Uterus (tissue), 2 donors: ENCODE results near the gene NEDD4L.

Experiments used
- CTCF ChIP-seq, 4 experiments: fragments of 200-600 bp in 2 of 4; fragments of 450-650 bp in 2 of 4; sonication (generic) in 2 of 4; IDR thresholded peaks; one replicate each; pipeline ENCODE4 v1.5.1; 2016 to 2019; ENCODE audit warnings: antibody characterized with exemption in 4 of 4, mild to moderate bottlenecking in 2 of 4, moderate library complexity in 1 of 4
- POLR2A ChIP-seq, 2 donors: fragments of 450-650 bp; IDR thresholded peaks; one replicate each; pipeline ENCODE4 v1.6.1; 2016; ENCODE audit warnings: antibody characterized with exemption in 2 of 2, mild to moderate bottlenecking in 1 of 2, moderate library complexity in 1 of 2

- TF ChIP-seq CTCF (IDR thresholded peaks at IDR 0.05) (no peak), POLR2A (IDR thresholded peaks at IDR 0.05) (no peak)
These were observed 73.9 kb downstream of the NEDD4L start for GRCh38 chr18:58117786-58118403.
